Measurements from ENCODE around the gene SULT1C2.
"Not testable (repeated sequence)": the region's sequence is repeated elsewhere in the genome, so short reads cannot be mapped to it uniquely, and the experiment has no call there.

SULT1C2 gene

DNA sequence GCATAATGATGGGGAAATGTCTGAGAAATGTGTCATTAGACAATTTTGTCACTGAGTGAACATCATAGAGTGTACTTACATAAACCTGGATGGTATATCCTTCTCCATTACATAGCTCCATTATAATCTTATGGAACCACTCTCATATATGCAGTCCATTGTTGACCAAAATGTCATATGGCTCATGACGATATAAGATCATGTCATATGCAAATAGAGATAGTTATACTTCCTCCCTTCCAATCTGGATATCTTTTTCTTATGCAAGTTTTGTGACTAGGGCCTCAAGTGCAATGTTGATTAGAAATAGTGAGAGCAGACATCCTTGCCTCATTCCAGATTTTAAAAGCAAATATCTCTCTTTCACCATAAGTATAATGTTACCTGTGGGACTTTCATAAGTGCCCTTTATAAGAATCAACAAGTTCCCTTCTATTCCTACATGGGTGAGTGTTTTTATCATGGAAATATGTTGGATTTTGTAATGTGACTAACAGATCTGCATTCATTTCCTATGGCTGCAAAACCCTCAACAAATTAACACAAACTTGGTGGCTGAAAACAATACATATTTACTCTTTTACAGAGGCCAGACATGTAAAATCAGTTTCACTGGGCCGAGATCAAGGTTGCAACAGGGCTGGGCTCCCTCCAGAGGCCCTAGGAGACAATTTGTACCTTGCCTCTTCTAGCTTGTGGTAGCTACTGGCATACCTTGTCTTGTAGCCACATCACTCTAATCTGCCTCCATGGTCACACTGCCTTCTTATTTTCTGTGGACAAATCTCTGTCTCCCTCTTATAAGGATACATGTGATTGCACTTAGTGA lies 67.4 kb downstream of the SULT1C2 start:
- no peak for DNase-seq

DNA sequence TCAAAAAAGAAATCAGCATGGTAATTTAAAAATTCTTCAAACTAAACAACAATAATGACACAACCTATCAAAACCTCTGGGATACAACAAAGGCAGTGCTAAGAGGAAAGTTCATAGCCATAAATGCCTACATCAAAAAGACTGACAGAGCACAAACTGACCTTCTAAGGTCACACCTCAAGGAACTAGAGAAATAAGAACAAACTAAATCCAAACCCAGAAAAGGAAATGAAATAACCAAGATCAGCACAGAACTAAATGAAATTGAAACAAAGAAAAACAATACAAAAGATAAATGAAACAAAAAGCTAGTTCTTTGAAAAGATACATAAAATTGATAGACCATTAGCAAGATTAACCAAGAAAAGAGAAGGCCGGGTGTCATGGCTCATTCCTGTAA lies 70.6 kb downstream of the SULT1C2 start:
- not testable (repeated sequence) for DNase-seq

Measured in NCI-H748 treated with DMSO at 0.1 percent for 48 hours (cell line).